Astrocyte of the cerebellum (primary cell): ENCODE measurements around the gene PEX19.

Source experiments
- DNase-seq: peaks from one replicate; pipeline ENCODE4 v3.0.0-alpha.2; 2011; ENCODE audit warnings: low read depth
- H3K4me3 ChIP-seq: 2 replicates; pipeline ENCODE4 v1.5.1; 2011; ENCODE audit warnings: mild to moderate bottlenecking, low read depth, low read length, moderate library complexity
- in situ Hi-C: cut with HindIII; loops from 2 replicates; pipeline ENCODE4 v1.10.0; 2017; ENCODE audit warnings: low sequenced_read_pairs
- TF ChIP-seq, protein P1 (sequence below): IDR thresholded peaks from 2 replicates; pipeline ENCODE4 v1.5.1; 2012; ENCODE audit warnings: low read length, low read depth, moderate library complexity, mild to moderate bottlenecking; ENCODE audit errors: missing control alignments

PEX19 gene

GRCh38 chr1:160232911-160233310 lies 52.0 kb downstream of the PEX19 start:
- no peak for DNase-seq
- TF ChIP-seq, protein P1, sequence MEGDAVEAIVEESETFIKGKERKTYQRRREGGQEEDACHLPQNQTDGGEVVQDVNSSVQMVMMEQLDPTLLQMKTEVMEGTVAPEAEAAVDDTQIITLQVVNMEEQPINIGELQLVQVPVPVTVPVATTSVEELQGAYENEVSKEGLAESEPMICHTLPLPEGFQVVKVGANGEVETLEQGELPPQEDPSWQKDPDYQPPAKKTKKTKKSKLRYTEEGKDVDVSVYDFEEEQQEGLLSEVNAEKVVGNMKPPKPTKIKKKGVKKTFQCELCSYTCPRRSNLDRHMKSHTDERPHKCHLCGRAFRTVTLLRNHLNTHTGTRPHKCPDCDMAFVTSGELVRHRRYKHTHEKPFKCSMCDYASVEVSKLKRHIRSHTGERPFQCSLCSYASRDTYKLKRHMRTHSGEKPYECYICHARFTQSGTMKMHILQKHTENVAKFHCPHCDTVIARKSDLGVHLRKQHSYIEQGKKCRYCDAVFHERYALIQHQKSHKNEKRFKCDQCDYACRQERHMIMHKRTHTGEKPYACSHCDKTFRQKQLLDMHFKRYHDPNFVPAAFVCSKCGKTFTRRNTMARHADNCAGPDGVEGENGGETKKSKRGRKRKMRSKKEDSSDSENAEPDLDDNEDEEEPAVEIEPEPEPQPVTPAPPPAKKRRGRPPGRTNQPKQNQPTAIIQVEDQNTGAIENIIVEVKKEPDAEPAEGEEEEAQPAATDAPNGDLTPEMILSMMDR: no peak
- no peak overlapping the region for H3K4me3 ChIP-seq
- in situ Hi-C loops: no loop called here

DNA sequence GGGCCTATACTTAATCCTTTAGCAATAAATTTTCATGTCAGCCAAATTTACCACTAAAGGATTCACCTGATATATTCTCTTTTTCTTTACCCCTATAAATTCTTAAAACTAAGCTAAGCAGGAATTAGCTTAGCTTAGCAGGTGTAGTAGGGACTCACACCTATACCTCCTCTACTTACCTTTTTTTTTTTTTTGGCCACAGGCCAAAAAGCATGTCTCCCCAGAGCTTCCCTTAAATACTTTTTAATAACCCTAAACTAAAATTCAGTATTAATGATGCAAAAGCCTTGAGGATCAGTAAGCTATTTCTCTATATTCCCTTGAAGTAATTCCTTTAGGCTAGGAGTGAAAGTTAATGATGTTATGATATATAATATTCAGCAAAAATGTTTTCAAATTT lies 56.5 kb downstream of the PEX19 start:
- in situ Hi-C loops: no loop called here
- no peak for DNase-seq
- TF ChIP-seq, protein P1: no peak
- H3K4me3 ChIP-seq: no peak overlapping the region

DNA sequence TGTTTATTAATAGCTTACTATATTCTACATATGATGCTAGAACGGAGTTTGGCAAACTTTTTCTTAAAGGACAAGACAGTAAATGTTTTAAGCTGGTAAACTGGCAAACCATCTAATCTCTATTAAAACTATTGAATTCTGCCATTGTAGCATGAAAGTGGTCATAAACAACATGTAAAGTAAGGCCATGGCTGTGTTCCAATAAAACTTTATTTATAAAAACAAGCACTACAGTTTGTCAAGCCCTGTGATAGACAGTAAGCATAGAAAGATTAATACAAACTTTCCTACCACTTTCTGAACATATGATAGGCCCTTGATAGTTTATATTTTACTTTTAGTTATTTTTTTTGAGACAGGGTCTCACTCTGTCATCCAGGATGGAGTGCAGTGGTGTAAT lies 57.4 kb downstream of the PEX19 start:
- in situ Hi-C loops: no loop called here
- H3K4me3 ChIP-seq: no peak overlapping the region
- TF ChIP-seq, protein P1: no peak
- DNase-seq: no peak

DNA sequence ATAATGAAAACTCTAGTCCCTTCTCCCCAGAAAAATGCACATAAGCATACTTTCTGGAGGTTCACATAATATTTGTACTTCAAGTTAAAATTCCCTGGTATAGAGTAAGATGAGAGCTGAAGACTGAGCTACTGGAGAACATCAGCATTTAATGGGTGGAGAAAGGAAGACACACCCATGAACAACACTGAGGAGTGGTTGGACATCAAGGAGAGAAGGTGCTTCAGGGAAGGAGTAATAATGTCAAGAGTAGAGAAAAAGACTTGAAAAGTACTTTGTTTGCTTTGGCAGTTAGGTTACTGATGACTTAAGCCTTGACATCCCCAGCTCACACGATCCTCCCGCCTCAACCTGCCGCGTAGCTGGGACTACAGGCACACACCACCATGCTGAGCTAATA lies 57.9 kb downstream of the PEX19 start:
- no peak for DNase-seq
- in situ Hi-C loops: no loop called here
- H3K4me3 ChIP-seq: no peak overlapping the region
- TF ChIP-seq, protein P1: no peak
